ENCODE measurements around the gene MIPOL1.

GRCh38 chr14:37550511-37550910 lies 352.8 kb downstream of the MIPOL1 start:
- TF ChIP-seq CTCF (IDR thresholded peaks at IDR 0.05 in 2 of 3, conservative IDR thresholded peaks at IDR 0.05 in 1 of 3; ENCODE audit: borderline replicate concordance in 1 of 3, insufficient read depth in 1 of 3, low read depth in 2 of 3, low read length in 2 of 3) (no peak), RAD21 (IDR thresholded peaks at IDR 0.05; ENCODE audit: low read depth) (no peak), MAX (IDR thresholded peaks at IDR 0.05) (no peak), EGR1 (IDR thresholded peaks at IDR 0.05; ENCODE audit: low read depth) (no peak), CEBPB (IDR thresholded peaks at IDR 0.05; ENCODE audit: low read depth) (no peak), JUND (IDR thresholded peaks at IDR 0.05) (no peak), EZH2 (IDR thresholded peaks at IDR 0.05) (no peak), YY1 (IDR thresholded peaks at IDR 0.05; ENCODE audit: extremely low read depth, insufficient replicate concordance, low read depth, low read length) (no peak)

Measured in HCT116 (cell line).